C4-2B (cell line): ENCODE data around the gene COX8C.

Experiments
- H3K27ac ChIP-seq: fragments of 450-650 bp; 2 replicates; pipeline ENCODE4 v1.5.1; 2017
- CTCF ChIP-seq: fragments of 450-650 bp; conservative IDR thresholded peaks from 2 replicates; pipeline ENCODE4 v1.5.1; 2017; ENCODE audit warnings: mild to moderate bottlenecking
- ZFX ChIP-seq: fragments of 450-650 bp; IDR thresholded peaks from 2 replicates; pipeline ENCODE4 v1.6.1; 2017

COX8C gene

GRCh38 chr14:93305725-93306418, 41.1 kb upstream of the COX8C start:
- H3K27ac ChIP-seq: no peak overlapping the region
- no peak for TF ChIP-seq CTCF

GRCh38 chr14:93306812-93307211, 40.2 kb upstream of the COX8C start:
- H3K27ac ChIP-seq: no peak overlapping the region
- TF ChIP-seq CTCF (no peak), ZFX (no peak)

GRCh38 chr14:93308686-93309345, 38.2 kb upstream of the COX8C start:
- TF ChIP-seq CTCF (no peak), ZFX (no peak)
- no peak overlapping the region for H3K27ac ChIP-seq

- no peak for TF ChIP-seq CTCF
Observed at GRCh38 chr14:93309427-93309966, 37.5 kb upstream of the COX8C start.

GRCh38 chr14:93311082-93311481, 35.9 kb upstream of the COX8C start:
- H3K27ac ChIP-seq: no peak overlapping the region
- no peak for TF ChIP-seq ZFX
- TF ChIP-seq CTCF: no peak

More at GRCh38 chr14:93309427-93309966, 37.5 kb upstream of the COX8C start:
- H3K27ac ChIP-seq: no peak overlapping the region

- TF ChIP-seq ZFX: no peak
- no peak for TF ChIP-seq CTCF
- H3K27ac ChIP-seq: no peak overlapping the region
Observed at GRCh38 chr14:93315575-93315974, 31.4 kb upstream of the COX8C start.

GRCh38 chr14:93316716-93317115, 30.3 kb upstream of the COX8C start:
- TF ChIP-seq CTCF: no peak
- no peak for TF ChIP-seq ZFX

More at GRCh38 chr14:93316716-93317115, 30.3 kb upstream of the COX8C start:
- H3K27ac ChIP-seq: peak overlapping the region; percentile 34
